IMR-90 (cell line): ENCODE measurements around the gene DVL1. TPM values are rescaled to one million over a fixed set of nuclear protein-coding genes. Genes with fewer than 3 reads are reported as not detected.
A peak's percentile ranks its signal among the peaks of the same experiment; 100 is the strongest.

ENCODE experiments used
- ATAC-seq: fragments of 200-7000 bp; cut with Tn5 transposase; 2 replicates; pipeline ENCODE4 v1.9.1; 2020; ENCODE audit warnings: low read depth, mild to moderate bottlenecking, moderate library complexity
- BruUV-seq: library from RNA; stranded (reverse); fragments of 400-500 nt; replicated peaks from 2 replicates; lab custom pipeline; 2021; lab: Mats Ljungman, UMichigan
- CTCF ChIA-PET: fragments of 300-600 bp; formaldehyde crosslinking; extraction: SDS; loops from one replicate; lab custom pipeline; 2021; ENCODE audit warnings: antibody characterized with exemption; lab: Yijun Ruan, JAX
- POLR2A ChIA-PET: fragments of 300-600 bp; sonication (Branson Sonifier 250); formaldehyde crosslinking; loops from one replicate; lab custom pipeline; 2022; ENCODE audit warnings: antibody characterized with exemption; ENCODE audit not compliant: unreplicated experiment; lab: Charles Lee
- DNase-seq: peaks from one replicate; pipeline ENCODE4 v3.0.0; 2013
- H2AFZ ChIP-seq: replicated peaks from 2 replicates; pipeline ENCODE3; 2013; ENCODE audit warnings: low read length, mild to moderate bottlenecking; ENCODE audit not compliant: poor library complexity
- H2AK5ac ChIP-seq: 2 replicates; pipeline ENCODE4 v1.6.1; 2013; ENCODE audit warnings: low read depth, low read length, inconsistent platforms
- H2AK9ac ChIP-seq: replicated peaks from 2 replicates; pipeline ENCODE3; 2013; ENCODE audit warnings: mild to moderate bottlenecking, low read depth, low read length, moderate library complexity; ENCODE audit not compliant: poor library complexity
- H2BK120ac ChIP-seq: 2 replicates; pipeline ENCODE4 v1.6.1; 2013; ENCODE audit warnings: low read depth, low read length, inconsistent platforms
- H2BK15ac ChIP-seq: 3 replicates; pipeline ENCODE4 v1.6.1; 2013; ENCODE audit warnings: low read depth, low read length, inconsistent platforms
- H2BK20ac ChIP-seq: 2 replicates; pipeline ENCODE4 v1.6.1; 2013; ENCODE audit warnings: low read depth, mild to moderate bottlenecking, inconsistent platforms, low read length, moderate library complexity
- H2BK5ac ChIP-seq: 2 replicates; pipeline ENCODE4 v1.6.1; 2013; ENCODE audit warnings: mild to moderate bottlenecking, low read depth, low read length, inconsistent platforms; ENCODE audit not compliant: poor library complexity, severe bottlenecking
- H3K14ac ChIP-seq: replicated peaks from 2 replicates; pipeline ENCODE4 v1.6.1; 2013; ENCODE audit warnings: low read depth, low read length, inconsistent platforms
- H3K18ac ChIP-seq: 2 replicates; pipeline ENCODE4 v1.6.1; 2013; ENCODE audit warnings: low read depth, low read length, control low read depth
- H3K23ac ChIP-seq: 2 replicates; pipeline ENCODE4 v1.6.1; 2013; ENCODE audit warnings: low read depth, low read length, inconsistent platforms
- H3K27ac ChIP-seq: 2 replicates; pipeline ENCODE4 v1.5.1; 2013; ENCODE audit warnings: mild to moderate bottlenecking, control low read depth, low read length; ENCODE audit not compliant: insufficient read depth
- H3K27me3 ChIP-seq: 2 replicates; pipeline ENCODE4 v1.6.1; 2013; ENCODE audit warnings: low read length; ENCODE audit not compliant: control insufficient read depth, insufficient read depth
- H3K36me3 ChIP-seq: 2 replicates; pipeline ENCODE4 v1.6.1; 2013; ENCODE audit warnings: low read length, mixed read lengths; ENCODE audit not compliant: control insufficient read depth, insufficient read depth
- H3K4ac ChIP-seq: 2 replicates; pipeline ENCODE4 v1.6.1; 2013; ENCODE audit warnings: low read depth, low read length, inconsistent platforms
- H3K4me1 ChIP-seq: 2 replicates; pipeline ENCODE4 v1.6.1; 2013; ENCODE audit warnings: low read length, mixed read lengths; ENCODE audit not compliant: control insufficient read depth, insufficient read depth
- H3K4me2 ChIP-seq: 2 replicates; pipeline ENCODE4 v1.6.1; 2013; ENCODE audit warnings: low read depth, mild to moderate bottlenecking, control low read depth, low read length, moderate library complexity
- H3K4me3 ChIP-seq: 2 replicates; pipeline ENCODE4 v1.5.1; 2013; ENCODE audit warnings: low read depth, mild to moderate bottlenecking, control low read depth, low read length, moderate library complexity; ENCODE audit not compliant: insufficient read depth
- H3K56ac ChIP-seq: 2 replicates; pipeline ENCODE4 v1.6.1; 2013; ENCODE audit warnings: low read length, inconsistent platforms; ENCODE audit not compliant: insufficient read depth; ENCODE audit errors: extremely low read depth
- H3K79me1 ChIP-seq, 2 experiments: 2 replicates each; pipeline ENCODE4 v1.6.1; 2013; ENCODE audit warnings: low read length in 2 of 2, inconsistent platforms in 1 of 2, low read depth in 1 of 2
- H3K9ac ChIP-seq: 2 replicates; pipeline ENCODE4 v1.6.1; 2013; ENCODE audit warnings: low read depth, low read length, control low read depth
- H3K9me1 ChIP-seq: 2 replicates; pipeline ENCODE4 v1.6.1; 2013; ENCODE audit warnings: low read length, inconsistent platforms; ENCODE audit not compliant: insufficient read depth
- H3K9me3 ChIP-seq: 2 replicates; pipeline ENCODE4 v1.6.1; 2013; ENCODE audit warnings: low read length; ENCODE audit not compliant: control insufficient read depth, insufficient read depth
- H4K20me1 ChIP-seq: 2 replicates; pipeline ENCODE4 v1.6.1; 2013; ENCODE audit warnings: low read length, inconsistent platforms; ENCODE audit not compliant: insufficient read depth
- H4K5ac ChIP-seq: 2 replicates; pipeline ENCODE4 v1.6.1; 2013; ENCODE audit warnings: mild to moderate bottlenecking, low read depth, low read length, control low read depth
- H4K8ac ChIP-seq, 2 experiments: 2 replicates each; pipeline ENCODE4 v1.6.1; 2013; ENCODE audit warnings: low read depth in 2 of 2, low read length in 2 of 2, control low read depth in 1 of 2, inconsistent platforms in 1 of 2
- H4K91ac ChIP-seq: 2 replicates; pipeline ENCODE4 v1.6.1; 2013; ENCODE audit warnings: low read depth, low read length, inconsistent platforms; ENCODE audit not compliant: insufficient read depth
- BHLHE40 ChIP-seq: fragments of 150-350 bp; IDR thresholded peaks from 2 replicates; pipeline ENCODE4 v1.6.1; 2016; ENCODE audit warnings: mild to moderate bottlenecking, low read depth, low read length
- CEBPB ChIP-seq: IDR thresholded peaks from 2 replicates; pipeline ENCODE4 v1.6.1; 2012; ENCODE audit warnings: low read depth, low read length, improper control_type of control experiment
- MXI1 ChIP-seq: IDR thresholded peaks from 2 replicates; pipeline ENCODE4 v1.6.1; 2012; ENCODE audit warnings: low read depth, mild to moderate bottlenecking, low read length, moderate library complexity, borderline replicate concordance
- NFE2L2 ChIP-seq: fragments of 150-350 bp; IDR thresholded peaks from 2 replicates; pipeline ENCODE4 v1.6.1; 2016; ENCODE audit warnings: low read depth, mild to moderate bottlenecking, low read length
- RAD21 ChIP-seq: IDR thresholded peaks from 2 replicates; pipeline ENCODE4 v1.6.1; 2012; ENCODE audit warnings: low read length, improper control_type of control experiment
- RFX5 ChIP-seq: IDR thresholded peaks from 2 replicates; pipeline ENCODE4 v1.8.0; 2012; ENCODE audit warnings: low read depth, mild to moderate bottlenecking, low read length, moderate library complexity
- WGBS, 2 experiments: methylation state at CpG; one replicate each; pipeline versions ENCODE4 v1.1.5 to v1.1.7; 2013; ENCODE audit warnings: missing lambda C conversion rate in 2 of 2; ENCODE audit not compliant: insufficient read length in 1 of 2; ENCODE audit errors: extremely low coverage in 2 of 2; 5-methylcytosine and 5-hydroxymethylcytosine counted together
- dilution Hi-C: fragments of 300-500 bp; cut with HindIII; formaldehyde crosslinking; loops from one replicate; pipeline ENCODE4 v1.14.3; 2018; ENCODE audit warnings: low sequenced_read_pairs; ENCODE audit not compliant: unreplicated experiment
- in situ Hi-C: fragments of 300-500 bp; cut with MboI; formaldehyde crosslinking; loops from 3 replicates; pipeline ENCODE4 v1.14.3; 2019; ENCODE audit warnings: low sequenced_read_pairs, inconsistent platforms, mixed read lengths
- intact Hi-C: fragments of 100-400 bp; cut with micrococcal nuclease; formaldehyde crosslinking; loops from 2 replicates; pipeline ENCODE4 v1.10.0; 2022
- polyA plus RNA-seq, 3 experiments: library from polyadenylated mRNA; depleted of rRNA; stranded (reverse); fragments of >200 nt; gene quantifications; 2 replicates each; pipeline ENCODE4 v1.2.3, GENCODE V29; 2012; ENCODE audit warnings: low replicate concordance in 1 of 3
- total RNA-seq: library from RNA; depleted of rRNA; stranded (reverse); fragments of >200 nt; gene quantifications from 2 replicates; pipeline ENCODE4 v1.2.3, GENCODE V29; 2012

DVL1 gene
- total and polyA plus RNA-seq, 2 of the 4 experiments (the other 2 are of a cell fraction): 27.2 to 35.9 TPM

DNA sequence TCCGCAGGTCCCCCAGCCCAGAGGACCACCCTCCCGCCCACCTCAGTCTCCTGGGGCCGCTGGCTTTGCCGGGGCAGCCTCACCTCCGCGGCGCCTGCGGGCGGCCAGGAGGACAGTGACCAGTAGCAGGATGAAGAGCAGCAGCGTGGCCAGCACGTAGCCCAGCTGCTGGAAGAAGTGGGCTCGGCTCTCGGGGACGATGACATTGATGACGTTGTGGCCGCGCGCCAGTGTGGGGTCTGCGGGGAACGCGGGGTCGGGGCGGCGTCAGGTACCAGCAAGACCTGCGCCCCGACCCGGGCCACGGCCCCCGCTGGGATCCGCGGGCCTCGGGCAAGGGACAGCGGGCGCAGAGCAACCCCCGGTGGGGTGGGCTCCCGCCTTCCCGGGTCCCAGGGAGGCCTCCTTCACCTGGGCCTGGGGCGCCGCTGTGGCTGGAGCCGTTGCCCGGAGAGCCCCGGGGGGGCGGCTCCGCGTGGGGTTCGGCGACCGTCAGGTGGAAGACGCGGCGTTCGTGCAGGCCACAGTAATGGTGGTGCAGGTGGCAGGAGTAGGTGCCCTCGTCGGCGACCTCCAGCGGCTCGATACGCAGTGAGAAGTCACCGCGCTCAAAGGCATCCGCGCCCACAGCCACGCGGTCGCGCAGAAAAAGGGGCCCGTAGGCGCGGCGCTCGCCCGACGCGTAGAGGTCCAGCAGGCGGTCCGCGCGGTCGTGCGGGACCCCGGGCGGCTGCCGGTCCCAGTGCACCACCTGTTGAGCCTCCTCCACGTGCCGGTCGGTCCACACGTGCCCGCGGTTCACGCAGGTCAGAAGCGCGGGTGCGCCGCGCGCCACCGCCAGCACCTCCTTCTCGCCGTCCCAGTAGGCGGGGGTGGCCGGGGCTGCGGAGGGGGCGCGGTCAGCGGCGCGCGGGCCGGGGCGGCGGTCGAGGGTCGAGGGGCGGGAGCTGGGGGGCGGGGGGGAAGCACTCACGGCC, 5.3 kb upstream of the DVL1 start:
- dilution Hi-C loops: no loop called here
- no peaks in the 10 kb centered on the region for H3K9me3 ChIP-seq
- no peak overlapping the region for H2BK5ac ChIP-seq
- in situ Hi-C loops: no loop called here
- H2BK15ac ChIP-seq: no peak overlapping the region
- no peak overlapping the region for H3K9ac ChIP-seq
- ChIA-PET POLR2A (no interaction called here), CTCF (no interaction called here)
- H4K91ac ChIP-seq: no peak overlapping the region
- WGBS, 2 experiments: 79% methylated on average over 31 of the region's 116 CpGs; no CpG with 5 or more reads in 1 of the 2 experiments
- H2AK5ac ChIP-seq: no peak overlapping the region
- no peak overlapping the region for H4K8ac ChIP-seq
- peaks cover 8 to 24% of the 10 kb centered on the region in 2 experiments; a peak in 3 of 4 replicates for H3K79me1 ChIP-seq
- peak overlapping the region; percentile 58 for H2AFZ ChIP-seq
- DNase-seq: no peak
- intact Hi-C loops: loop anchor here (5.0 kb wide), 1 partner anchor 47 kb away; the partner anchor contains the start of genes ACAP3 and PUSL1
- no peak overlapping the region for H2BK20ac ChIP-seq
- peaks cover 30% of the 10 kb centered on the region for H3K4me1 ChIP-seq
- no peak overlapping the region for H3K18ac ChIP-seq
- no peak overlapping the region for H4K5ac ChIP-seq
- no peak overlapping the region for H3K23ac ChIP-seq
- H2AK9ac ChIP-seq: peak overlapping the region; percentile 61
- H3K4me2 ChIP-seq: no peak overlapping the region; the same call in 1 of the 2 replicates
- H3K56ac ChIP-seq: no peak overlapping the region
- no peaks in the 10 kb centered on the region for H3K9me1 ChIP-seq
- H3K27me3 ChIP-seq: no peaks in the 10 kb centered on the region
- H3K4me3 ChIP-seq: no peak overlapping the region; the same call in 1 of the 2 replicates
- TF ChIP-seq RAD21: no peak
- TF ChIP-seq CEBPB: no peak
- no peak for TF ChIP-seq NFE2L2
- TF ChIP-seq BHLHE40: no peak
- TF ChIP-seq RFX5: no peak
- no peak for TF ChIP-seq MXI1
- H3K27ac ChIP-seq: no peak overlapping the region
- no peak overlapping the region for H3K4ac ChIP-seq
- no peak overlapping the region for H2BK120ac ChIP-seq
- BruUV-seq: no TSS peak
- peaks cover 55% of the 10 kb centered on the region for H4K20me1 ChIP-seq
- peaks cover 39% of the 10 kb centered on the region for H3K36me3 ChIP-seq
- no peak for ATAC-seq
- H3K14ac ChIP-seq: no peak overlapping the region; the same call in 1 of the 2 replicates
